Left ventricle myocardium superior (tissue), 1 donor: Measurements from ENCODE around the gene ZNF316. TPM values are rescaled to one million over a fixed set of nuclear protein-coding genes. Genes with fewer than 3 reads are reported as not detected.
"Not testable (repeated sequence)": the region's sequence is repeated elsewhere in the genome, so short reads cannot be mapped to it uniquely, and the experiment has no call there.

Experiments
- ATAC-seq: fragments of 200-7000 bp; cut with Tn5 transposase; one replicate; pipeline ENCODE4 v1.9.1; 2020; ENCODE audit warnings: mild to moderate bottlenecking, moderate library complexity
- DNase-seq: peaks from one replicate; pipeline ENCODE4 v3.0.0-alpha.2; 2020
- intact Hi-C: fragments of 100-400 bp; cut with micrococcal nuclease; formaldehyde crosslinking; loops from one replicate; pipeline ENCODE4 v1.11.0; 2022
- total RNA-seq: library from RNA; stranded (reverse); fragmentation: NEBNext Ultra II Directional; extraction: Animal tissue kit (Norgen Biotek cat#: 25700); gene quantifications from one replicate; pipeline ENCODE4 v1.2.1, GENCODE V29; 2021
- donor health status: DM: no; HTN: yes; CAD: no; lungs with severe emphysema.

Gene ZNF316
- total RNA-seq, 1 donor from 2014 or later, result 20.7 TPM

- ATAC-seq (no peak), DNase-seq (no peak)
Observed at GRCh38 chr7:6655636-6656385, 18.7 kb downstream of the ZNF316 start.

GRCh38 chr7:6656413-6656812 lies 19.3 kb downstream of the ZNF316 start:
- no peak for ATAC-seq
- DNase-seq, result no peak
- intact Hi-C loops, result no loop called here

More at GRCh38 chr7:6655636-6656385, 18.7 kb downstream of the ZNF316 start:
- intact Hi-C loops, result no loop called here

- ATAC-seq, result no peak
- no peak for DNase-seq
- intact Hi-C loops, result no loop called here
Observed at GRCh38 chr7:6658618-6659345, 21.7 kb downstream of the ZNF316 start.

- not testable (repeated sequence) for ATAC-seq
Observed at GRCh38 chr7:6670851-6671250, 33.7 kb downstream of the ZNF316 start.

GRCh38 chr7:6675807-6676405 lies 38.8 kb downstream of the ZNF316 start:
- DNase-seq (no peak), ATAC-seq (no peak)
- intact Hi-C loops, result no loop called here

More at GRCh38 chr7:6670851-6671250, 33.7 kb downstream of the ZNF316 start:
- DNase-seq, intact Hi-C loops: not testable (repeated sequence)

GRCh38 chr7:6680146-6680545 lies 43.0 kb downstream of the ZNF316 start:
- DNase-seq (no peak), ATAC-seq (no peak)
- intact Hi-C loops, result no loop called here

- ATAC-seq (no peak), DNase-seq (no peak)
- intact Hi-C loops, result no loop called here
Observed at GRCh38 chr7:6691103-6691502, 54.0 kb downstream of the ZNF316 start.

GRCh38 chr7:6691609-6692106 lies 54.5 kb downstream of the ZNF316 start:
- no peak for ATAC-seq

GRCh38 chr7:6700793-6701192 lies 63.7 kb downstream of the ZNF316 start:
- no peak for ATAC-seq
- DNase-seq, result no peak
- intact Hi-C loops, result no loop called here

More at GRCh38 chr7:6691609-6692106, 54.5 kb downstream of the ZNF316 start:
- intact Hi-C loops, result no loop called here
- no peak for DNase-seq

GRCh38 chr7:6701860-6702259 lies 64.7 kb downstream of the ZNF316 start:
- intact Hi-C loops, result no loop called here
- ATAC-seq, result no peak
- DNase-seq, result no peak

Other genes starting within 250 kb of the ZNF316 start
- 10.1 TPM for gene DAGLB, start 189.4 kb upstream of the ZNF316 start, total RNA-seq
- 45.5 TPM for gene KDELR2, start 153.2 kb upstream of the ZNF316 start, total RNA-seq
- not detected for gene GRID2IP, start 85.9 kb upstream of the ZNF316 start, total RNA-seq
- 35.9 TPM for gene ZDHHC4, start 59.9 kb upstream of the ZNF316 start, total RNA-seq
- 16.9 TPM for gene INTS15, start 47.3 kb upstream of the ZNF316 start, total RNA-seq
- 11.1 TPM for gene ZNF853, start 21.7 kb upstream of the ZNF316 start, total RNA-seq
- 15.5 TPM for gene ZNF12, start 69.6 kb downstream of the ZNF316 start, total RNA-seq
- not detected for gene RSPH10B2, start 116.8 kb downstream of the ZNF316 start, total RNA-seq
- 23.8 TPM for gene CCZ1B, start 189.0 kb downstream of the ZNF316 start, total RNA-seq